ENCODE results near the gene S1PR2. TPM values are rescaled to one million over a fixed set of nuclear protein-coding genes. Genes with fewer than 3 reads are reported as not detected.

Gene S1PR2
- total RNA-seq, 4 donors from 2014 or later, result 0.80 to 7.1 (median 3.5) TPM

DNA sequence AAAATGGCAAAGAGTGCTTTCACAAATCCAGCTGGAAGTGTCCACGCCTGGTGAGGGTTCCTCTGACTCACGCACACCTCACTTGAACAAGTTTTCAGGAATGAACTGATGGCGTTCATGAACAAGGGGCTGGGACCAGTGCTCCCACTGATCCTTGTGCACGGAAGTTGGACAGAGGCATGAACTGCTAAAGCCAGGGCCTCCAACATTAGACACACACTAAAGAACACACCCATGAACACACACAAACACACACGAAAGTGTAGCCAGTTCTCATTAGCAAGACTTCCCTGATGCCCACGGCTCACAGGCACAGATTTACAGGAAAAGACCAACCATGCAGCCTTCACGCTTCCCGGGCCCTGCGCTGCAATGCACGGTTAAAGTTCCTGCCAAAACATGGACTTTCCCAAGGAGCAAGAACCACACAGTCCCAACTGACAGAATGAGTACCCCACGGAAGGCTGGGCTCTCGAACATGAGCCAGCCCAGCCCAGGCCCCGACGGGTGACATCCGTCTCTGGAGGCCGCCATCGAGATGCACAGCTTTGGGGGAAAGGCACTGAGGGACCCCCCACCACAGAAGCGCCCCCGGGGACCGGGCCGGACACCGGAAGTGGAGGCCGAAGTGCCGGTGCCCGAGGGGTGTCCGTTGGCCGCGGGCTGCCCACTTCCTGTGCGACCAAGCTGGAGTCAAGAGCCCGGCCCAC is 37.2 kb downstream of the S1PR2 start:
- 0 to 1% methylated on average over 4 to 14 of the region's 30 CpGs for WGBS, 2 donors (ENCODE audit: low coverage in 1 of 2)
- TF ChIP-seq POLR2A (IDR thresholded peaks at IDR 0.05) (no peak), POLR2AphosphoS5 (IDR thresholded peaks at IDR 0.05) (no peak), CTCF (IDR thresholded peaks at IDR 0.05) (no peak), EP300 (IDR thresholded peaks at IDR 0.05; ENCODE audit: low read depth) (no peak)
- no peaks in the 10 kb centered on the region for H3K9me3 ChIP-seq
- H3K27me3 ChIP-seq, result no peaks in the 10 kb centered on the region
- in situ Hi-C loops (cut with MboI; ENCODE audit: low pct_ligation_motif_present in 1 of 4, low pct_unique_long_range_greater_than_20kb in 1 of 4, low sequenced_read_pairs in 3 of 4), result loop anchor here in 1 of 4 donors (10.0 kb wide), 1 partner anchor 51 kb away; no protein-coding TSS in a partner anchor
- peaks cover 10 to 20% (median 15%) of the 10 kb centered on the region in 4 donors for H3K4me1 ChIP-seq
- H3K27ac ChIP-seq, result peak overlapping the region; percentile 88 to 96 (median 92)
- no peaks in the 10 kb centered on the region for H3K36me3 ChIP-seq
- intact Hi-C loops (cut with DNase I; ENCODE audit: low total_unique reads), result no loop called here
- H3K4me3 ChIP-seq, result peak overlapping the region; percentile 72 to 87 (median 78)
- DNase-seq, result peak; percentile 10

DNA sequence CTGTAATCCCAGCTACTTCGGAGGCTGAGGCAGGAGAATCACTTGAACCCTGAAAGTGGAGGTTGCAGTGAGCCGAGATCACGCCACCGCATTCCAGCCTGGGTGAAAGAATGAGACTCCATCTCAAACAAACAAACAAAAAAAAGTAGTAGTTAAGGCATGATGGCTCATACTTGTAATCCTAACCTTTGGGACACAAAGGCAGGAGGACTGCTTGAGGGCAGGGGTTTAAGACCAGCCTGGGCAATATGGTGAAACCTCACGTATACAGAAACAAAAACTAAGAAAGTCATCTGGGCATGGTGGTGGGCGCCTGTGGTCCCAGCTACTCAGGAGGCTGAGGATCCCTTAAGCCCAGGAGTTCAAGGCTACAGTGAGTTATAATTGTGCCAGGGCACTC is 38.2 kb downstream of the S1PR2 start:
- in situ Hi-C loops (cut with MboI; ENCODE audit: low pct_ligation_motif_present in 1 of 4, low pct_unique_long_range_greater_than_20kb in 1 of 4, low sequenced_read_pairs in 3 of 4) (loop anchor here in 1 of 4 donors (10.0 kb wide), 1 partner anchor 52 kb away; no protein-coding TSS in a partner anchor), intact Hi-C loops (cut with DNase I; ENCODE audit: low total_unique reads) (no loop called here)
- Histone ChIP-seq H3K27me3 (no peaks in the 10 kb centered on the region), H3K9me3 (no peaks in the 10 kb centered on the region), H3K4me3 (no peak overlapping the region), H3K27ac (peak overlapping the region in 2 of 4 donors; percentile 88 to 96), H3K4me1 (peaks cover 10 to 20% (median 15%) of the 10 kb centered on the region in 4 donors), H3K36me3 (no peaks in the 10 kb centered on the region)
- no peak for TF ChIP-seq CTCF (IDR thresholded peaks at IDR 0.05)
- TF ChIP-seq POLR2AphosphoS5 (IDR thresholded peaks at IDR 0.05), result no peak
- TF ChIP-seq POLR2A (IDR thresholded peaks at IDR 0.05), result no peak
- no peak for TF ChIP-seq EP300 (IDR thresholded peaks at IDR 0.05; ENCODE audit: low read depth)
- no peak for DNase-seq
- WGBS, 2 donors (ENCODE audit: low coverage in 1 of 2), result 92% methylated on average over 6 of the region's 6 CpGs; no CpG with 5 or more reads in 1 of the 2 donors

GRCh38 chr19:10191347-10191746 is 39.8 kb downstream of the S1PR2 start:
- 88% methylated on average over 2 of the region's 2 CpGs; no CpG with 5 or more reads in 1 of the 2 donors for WGBS, 2 donors (ENCODE audit: low coverage in 1 of 2)
- H3K4me1 ChIP-seq, result peaks cover 10 to 20% (median 15%) of the 10 kb centered on the region in 4 donors
- H3K27me3 ChIP-seq, result no peaks in the 10 kb centered on the region
- H3K9me3 ChIP-seq, result no peaks in the 10 kb centered on the region
- no peaks in the 10 kb centered on the region for H3K36me3 ChIP-seq
- intact Hi-C loops (cut with DNase I; ENCODE audit: low total_unique reads) (no loop called here), in situ Hi-C loops (cut with MboI; ENCODE audit: low pct_ligation_motif_present in 1 of 4, low pct_unique_long_range_greater_than_20kb in 1 of 4, low sequenced_read_pairs in 3 of 4) (loop anchor here in 1 of 4 donors (10.0 kb wide), 1 partner anchor 53 kb away; no protein-coding TSS in a partner anchor)
- TF ChIP-seq EP300 (IDR thresholded peaks at IDR 0.05; ENCODE audit: low read depth), result no peak
- TF ChIP-seq POLR2AphosphoS5 (IDR thresholded peaks at IDR 0.05), result no peak
- no peak for TF ChIP-seq POLR2A (IDR thresholded peaks at IDR 0.05)
- no peak for TF ChIP-seq CTCF (IDR thresholded peaks at IDR 0.05)
- DNase-seq, result no peak
- no peak overlapping the region for H3K4me3 ChIP-seq
- no peak overlapping the region for H3K27ac ChIP-seq

- Histone ChIP-seq H3K4me3 (no peak overlapping the region), H3K4me1 (peaks cover 7 to 15% (median 13%) of the 10 kb centered on the region in 4 donors), H3K27me3 (no peaks in the 10 kb centered on the region), H3K9me3 (no peaks in the 10 kb centered on the region), H3K27ac (no peak overlapping the region), H3K36me3 (no peaks in the 10 kb centered on the region)
- intact Hi-C loops (cut with DNase I; ENCODE audit: low total_unique reads), result no loop called here
- in situ Hi-C loops (cut with MboI; ENCODE audit: low pct_ligation_motif_present in 1 of 4, low pct_unique_long_range_greater_than_20kb in 1 of 4, low sequenced_read_pairs in 3 of 4), result loop anchor here in 1 of 4 donors (10.0 kb wide), 1 partner anchor 55 kb away; no protein-coding TSS in a partner anchor
- WGBS, 2 donors (ENCODE audit: low coverage in 1 of 2), result 92 to 98% methylated on average over 5 of the region's 5 CpGs
- no peak for DNase-seq
- TF ChIP-seq CTCF (IDR thresholded peaks at IDR 0.05), result no peak
- no peak for TF ChIP-seq POLR2A (IDR thresholded peaks at IDR 0.05)
- no peak for TF ChIP-seq POLR2AphosphoS5 (IDR thresholded peaks at IDR 0.05)
- TF ChIP-seq EP300 (IDR thresholded peaks at IDR 0.05; ENCODE audit: low read depth), result no peak
Measured at GRCh38 chr19:10190026-10190425, 41.1 kb downstream of the S1PR2 start.

All from transverse colon (tissue), 4 donors.